HG03460 (cell line): Measurements from ENCODE around the gene TTC7B.
A peak's percentile ranks its signal among the peaks of the same experiment; 100 is the strongest.
"Not testable (repeated sequence)": the region's sequence is repeated elsewhere in the genome, so short reads cannot be mapped to it uniquely, and the experiment has no call there.

Source experiments
- ATAC-seq: cut with Tn5 transposase; IDR thresholded peaks from one replicate; pipeline ENCODE4 v1.9.1; 2021; ENCODE audit not compliant: unreplicated experiment

Gene TTC7B, protein sequence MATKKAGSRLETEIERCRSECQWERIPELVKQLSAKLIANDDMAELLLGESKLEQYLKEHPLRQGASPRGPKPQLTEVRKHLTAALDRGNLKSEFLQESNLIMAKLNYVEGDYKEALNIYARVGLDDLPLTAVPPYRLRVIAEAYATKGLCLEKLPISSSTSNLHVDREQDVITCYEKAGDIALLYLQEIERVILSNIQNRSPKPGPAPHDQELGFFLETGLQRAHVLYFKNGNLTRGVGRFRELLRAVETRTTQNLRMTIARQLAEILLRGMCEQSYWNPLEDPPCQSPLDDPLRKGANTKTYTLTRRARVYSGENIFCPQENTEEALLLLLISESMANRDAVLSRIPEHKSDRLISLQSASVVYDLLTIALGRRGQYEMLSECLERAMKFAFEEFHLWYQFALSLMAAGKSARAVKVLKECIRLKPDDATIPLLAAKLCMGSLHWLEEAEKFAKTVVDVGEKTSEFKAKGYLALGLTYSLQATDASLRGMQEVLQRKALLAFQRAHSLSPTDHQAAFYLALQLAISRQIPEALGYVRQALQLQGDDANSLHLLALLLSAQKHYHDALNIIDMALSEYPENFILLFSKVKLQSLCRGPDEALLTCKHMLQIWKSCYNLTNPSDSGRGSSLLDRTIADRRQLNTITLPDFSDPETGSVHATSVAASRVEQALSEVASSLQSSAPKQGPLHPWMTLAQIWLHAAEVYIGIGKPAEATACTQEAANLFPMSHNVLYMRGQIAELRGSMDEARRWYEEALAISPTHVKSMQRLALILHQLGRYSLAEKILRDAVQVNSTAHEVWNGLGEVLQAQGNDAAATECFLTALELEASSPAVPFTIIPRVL

DNA sequence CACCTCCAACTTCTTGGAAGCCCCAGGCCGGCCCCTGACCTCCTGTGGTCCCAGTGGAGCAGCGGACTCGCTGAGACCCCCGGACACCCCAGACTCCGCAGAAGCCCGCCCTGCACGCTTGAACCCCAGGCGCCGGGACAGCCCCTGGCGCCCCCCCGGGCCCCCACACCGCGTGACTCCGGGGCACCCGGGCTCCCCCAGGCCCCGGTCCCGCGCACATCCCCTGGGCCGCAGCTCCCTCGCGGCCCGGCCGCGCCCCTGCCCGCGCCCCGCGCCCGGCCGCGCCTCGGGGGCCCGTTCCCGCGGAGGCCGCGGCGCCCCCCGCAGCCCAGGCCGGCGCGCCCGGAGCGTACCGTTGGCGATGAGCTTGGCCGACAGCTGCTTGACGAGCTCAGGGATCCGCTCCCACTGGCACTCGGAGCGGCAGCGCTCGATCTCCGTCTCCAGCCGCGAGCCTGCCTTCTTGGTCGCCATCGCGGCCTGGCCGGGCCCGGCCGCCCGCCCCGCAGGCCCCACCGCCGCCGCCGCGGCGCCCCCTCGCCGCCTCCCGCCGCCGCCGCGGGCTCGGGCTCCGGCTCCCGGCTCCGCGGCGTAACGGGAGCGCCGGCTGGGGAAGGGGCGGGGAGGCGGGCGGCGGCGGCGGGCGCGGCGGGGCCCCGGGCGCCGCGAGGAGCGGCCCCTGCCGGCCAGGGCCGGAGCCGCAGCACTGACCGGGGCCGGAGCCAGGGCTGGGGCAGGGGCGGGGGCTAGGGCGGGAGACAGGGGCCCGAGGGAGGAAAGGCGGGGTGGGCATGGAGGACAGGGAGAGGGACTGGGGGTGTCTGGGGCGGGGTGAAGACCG lies at the start of gene TTC7B:
Gene TTC7B, minus strand, starts transcription at position 609 of the 841 bp plus-strand sequence. Its CDS starts 135 bp downstream, at position 474.
- ATAC-seq, result peak; percentile 62

DNA sequence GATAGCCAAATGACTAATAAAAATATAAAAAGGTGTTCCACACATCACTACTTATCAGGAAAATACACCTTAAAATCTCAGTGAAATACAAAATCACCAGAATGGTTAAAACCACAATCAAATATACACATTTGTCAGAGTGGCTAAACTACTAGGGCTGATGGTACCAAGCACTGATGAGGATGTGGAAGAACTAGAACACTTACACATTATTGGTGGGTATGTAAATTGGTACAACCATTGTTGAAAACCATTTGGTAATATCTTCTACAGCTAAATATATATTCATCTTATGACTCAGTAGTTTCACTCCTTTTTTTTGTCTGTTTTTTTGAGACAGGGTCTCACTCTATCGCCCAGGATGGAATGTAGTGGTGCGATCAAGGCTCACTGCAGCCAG lies 48.5 kb upstream of the TTC7B start:
- no peak for ATAC-seq

DNA sequence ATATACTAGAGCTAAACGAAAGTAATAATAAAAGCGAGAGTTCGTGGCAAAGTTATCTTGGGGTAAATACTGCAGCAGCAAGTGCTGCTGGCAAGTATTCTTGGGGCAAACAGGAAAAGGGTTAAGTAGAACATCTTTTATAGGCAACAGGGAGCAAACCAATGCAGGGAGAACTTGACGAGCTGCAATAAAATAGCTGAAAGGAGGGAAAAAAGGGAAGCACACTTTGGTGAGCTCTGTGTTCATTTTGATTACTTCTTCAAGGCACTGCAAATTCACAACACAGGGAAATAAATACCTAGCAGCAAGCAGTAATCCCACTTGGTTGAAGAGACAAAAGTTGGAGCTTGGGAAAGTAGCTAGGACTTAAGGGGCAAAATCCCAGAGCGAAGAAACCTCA lies 42.3 kb upstream of the TTC7B start:
- ATAC-seq, result no peak

DNA sequence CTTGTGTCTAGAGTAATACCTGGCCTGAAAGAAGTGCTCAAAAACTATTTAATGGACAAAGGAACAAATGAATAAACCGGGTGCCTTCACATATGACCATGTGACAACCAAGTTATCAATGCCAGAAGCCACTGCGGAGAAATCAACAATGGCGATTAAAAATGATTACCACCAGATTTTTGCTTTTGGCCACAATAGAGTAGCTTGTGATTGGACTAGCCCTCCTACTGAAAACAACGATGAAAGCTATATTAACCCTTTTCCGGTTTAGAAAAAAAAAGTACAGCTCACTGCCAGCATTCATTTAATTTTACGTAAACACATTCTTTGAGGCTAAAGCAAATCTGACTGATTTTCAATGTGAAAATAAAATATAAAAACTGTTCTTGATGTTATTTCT lies 41.6 kb upstream of the TTC7B start:
- no peak for ATAC-seq

DNA sequence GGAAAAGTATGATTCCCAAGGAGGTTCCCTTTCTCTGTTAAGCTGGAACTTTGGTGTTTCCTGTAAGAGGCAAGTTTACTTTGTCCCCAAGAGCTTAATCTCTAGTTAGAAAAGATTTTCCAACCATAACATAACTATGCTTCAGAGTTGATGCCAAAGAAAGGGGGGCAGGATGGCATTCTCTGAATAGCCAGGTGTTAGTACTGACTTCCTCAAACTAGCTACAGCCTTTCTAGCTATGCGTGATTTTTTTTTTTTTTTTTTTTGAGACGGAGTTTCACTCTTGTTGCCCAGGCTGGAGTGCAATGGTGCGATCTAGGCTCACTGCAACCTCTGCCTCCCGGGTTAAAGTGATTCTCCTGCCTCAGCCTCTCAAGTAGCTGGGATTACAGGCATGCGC lies 39.9 kb upstream of the TTC7B start:
- ATAC-seq, result not testable (repeated sequence)

DNA sequence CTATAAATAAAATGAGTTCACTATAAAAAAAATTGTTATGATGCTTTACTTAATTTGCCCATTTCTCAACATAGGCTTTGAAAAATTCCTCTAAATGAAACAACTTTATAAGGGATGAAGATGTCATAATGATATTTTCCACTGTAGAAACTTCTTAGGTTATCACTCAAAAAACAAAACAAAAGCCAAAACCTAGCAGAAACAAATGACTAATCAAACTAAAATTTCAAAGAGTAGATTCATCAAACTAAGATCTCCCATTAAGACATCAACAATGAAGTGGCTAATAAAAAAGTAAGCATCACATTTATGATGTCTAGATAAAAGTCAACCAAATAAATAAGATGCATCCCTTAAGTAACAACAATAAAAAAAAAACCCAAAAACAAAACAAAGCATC lies 36.9 kb upstream of the TTC7B start:
- ATAC-seq, result no peak

DNA sequence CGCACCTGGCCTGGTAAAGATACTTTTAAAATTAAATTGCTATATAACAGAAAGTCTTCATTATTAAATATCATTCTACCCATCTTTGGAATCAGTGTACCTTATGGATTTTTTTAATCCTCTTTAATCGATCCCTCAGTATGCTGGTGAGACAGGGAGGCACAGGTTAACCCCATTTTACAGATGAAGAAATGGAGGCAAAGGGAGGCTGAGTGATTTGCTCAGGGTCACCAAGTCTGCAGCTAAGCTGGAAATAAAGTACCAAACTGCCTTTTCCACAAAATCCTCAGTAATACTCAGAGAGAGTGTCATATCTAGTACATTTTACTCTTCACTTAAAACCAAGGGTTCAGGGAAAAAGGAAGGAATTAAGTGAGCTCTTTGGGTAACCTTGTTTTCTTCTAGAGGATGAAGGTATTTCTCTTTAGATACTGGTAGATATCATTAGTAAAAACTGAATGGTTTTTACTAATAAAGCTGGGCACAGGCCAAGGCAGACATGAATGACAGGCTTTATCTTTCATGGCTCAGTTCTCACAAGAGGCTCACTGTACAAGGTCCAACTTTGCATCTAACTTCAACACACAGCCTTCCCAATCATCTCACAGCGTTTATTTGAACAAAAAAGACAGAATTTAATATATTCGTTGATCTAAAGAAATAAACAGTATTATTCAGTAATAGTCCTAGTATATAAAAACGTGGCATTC lies 35.3 kb upstream of the TTC7B start:
- no peak for ATAC-seq

DNA sequence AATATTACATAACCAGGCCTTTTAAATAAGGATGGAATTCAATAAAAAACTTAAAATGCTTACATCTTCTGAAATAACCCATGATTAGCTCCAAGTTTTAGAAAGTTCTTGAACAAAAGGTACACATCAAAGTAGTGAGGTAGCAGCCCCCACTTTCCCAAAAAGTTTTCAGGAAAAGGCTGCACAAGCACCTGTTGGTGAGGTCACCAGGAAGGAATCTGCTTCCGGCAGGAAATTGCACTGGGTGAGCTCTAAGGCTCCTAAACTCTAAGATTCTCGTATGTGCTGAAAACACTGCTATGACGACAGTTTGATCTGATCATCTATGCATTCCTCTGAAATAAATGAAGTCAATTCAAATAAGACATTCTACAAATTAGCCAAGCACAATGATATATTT lies 34.3 kb upstream of the TTC7B start:
- ATAC-seq, result no peak

DNA sequence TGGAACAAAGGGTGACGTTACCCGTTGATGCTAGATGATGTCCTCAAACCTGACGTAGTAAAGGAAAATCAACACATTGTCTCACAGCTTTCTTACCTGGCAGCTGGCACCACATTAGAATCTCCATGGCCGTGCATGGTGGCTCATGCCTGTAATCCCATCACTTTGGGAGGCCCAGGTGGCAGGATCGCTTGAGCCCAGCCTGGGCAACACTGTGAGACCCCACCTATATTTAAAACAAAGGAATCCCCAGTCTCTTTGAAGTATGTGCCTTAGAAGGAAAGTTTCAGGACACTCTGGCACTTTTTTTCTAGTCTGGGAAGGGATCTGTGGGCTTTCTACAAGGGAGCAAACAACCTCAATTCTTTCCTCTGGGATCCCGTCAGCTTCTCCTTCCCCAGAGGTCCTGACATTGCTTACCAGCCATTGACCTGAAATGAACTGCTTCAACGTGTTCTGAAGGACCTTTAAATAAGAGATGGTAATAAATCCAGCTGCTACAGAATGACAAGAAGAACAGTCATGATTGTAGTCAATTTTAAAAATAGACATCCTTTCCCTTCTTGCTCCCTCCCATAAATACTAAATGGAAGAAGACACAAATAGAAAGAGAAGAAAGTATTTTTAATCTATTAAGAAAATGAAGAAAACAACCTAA lies 33.7 kb upstream of the TTC7B start:
- ATAC-seq, result no peak

DNA sequence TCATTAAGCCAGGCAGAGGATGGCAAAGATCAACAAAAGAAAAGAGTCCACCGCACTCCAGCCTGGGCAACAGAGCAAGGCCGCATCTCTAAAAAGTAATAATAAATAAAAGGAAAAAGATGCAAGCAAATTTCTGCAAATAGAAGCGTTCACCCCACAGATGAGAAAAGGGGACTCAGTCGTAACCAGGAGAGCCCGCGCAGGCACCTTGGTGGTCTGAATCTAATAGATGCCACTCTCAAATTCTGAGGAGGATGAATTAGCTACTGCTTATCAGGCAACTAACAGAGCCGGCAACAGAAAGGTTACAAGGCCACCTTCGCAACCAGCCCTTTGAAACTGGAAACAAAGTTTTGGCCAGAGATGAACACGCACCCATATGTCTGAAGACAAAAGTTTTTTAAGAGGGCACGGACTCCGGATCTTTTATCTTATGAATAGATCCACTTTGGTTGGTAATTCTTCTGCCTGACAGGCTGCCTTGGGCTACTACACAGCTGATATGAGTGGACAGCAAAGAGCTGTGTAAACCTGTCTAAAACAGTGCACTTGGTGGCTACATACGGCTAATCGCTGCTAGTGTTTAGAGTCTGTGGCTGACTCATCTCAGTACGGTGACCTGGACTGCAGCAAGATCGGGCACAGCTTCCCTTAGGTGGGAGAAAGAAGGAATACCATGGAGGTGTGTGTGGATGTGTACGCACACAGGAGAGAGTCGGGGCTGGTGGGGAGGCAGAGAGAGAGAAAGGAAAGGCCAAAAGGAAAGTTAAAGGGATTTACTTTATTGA lies 32.9 kb upstream of the TTC7B start:
- no peak for ATAC-seq

DNA sequence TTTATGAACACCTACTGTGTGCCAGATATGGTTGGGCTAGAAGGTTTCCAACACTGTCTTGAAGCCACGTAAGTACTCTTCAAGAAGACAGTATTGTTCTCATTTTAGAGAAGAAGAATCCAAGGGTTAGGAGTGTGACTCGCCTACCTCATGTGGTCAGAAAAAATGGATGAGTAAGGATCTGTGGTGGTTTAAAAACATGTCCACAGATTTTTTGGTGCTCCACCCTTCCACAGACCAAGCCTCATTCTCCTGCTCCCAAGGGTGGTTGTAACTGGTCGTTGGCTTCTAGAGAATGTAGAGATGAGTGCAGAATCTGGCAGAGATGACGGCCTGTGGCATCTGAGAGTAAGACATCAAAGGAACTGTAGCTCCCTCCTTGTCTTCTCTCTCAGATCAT lies 30.3 kb upstream of the TTC7B start:
- no peak for ATAC-seq

DNA sequence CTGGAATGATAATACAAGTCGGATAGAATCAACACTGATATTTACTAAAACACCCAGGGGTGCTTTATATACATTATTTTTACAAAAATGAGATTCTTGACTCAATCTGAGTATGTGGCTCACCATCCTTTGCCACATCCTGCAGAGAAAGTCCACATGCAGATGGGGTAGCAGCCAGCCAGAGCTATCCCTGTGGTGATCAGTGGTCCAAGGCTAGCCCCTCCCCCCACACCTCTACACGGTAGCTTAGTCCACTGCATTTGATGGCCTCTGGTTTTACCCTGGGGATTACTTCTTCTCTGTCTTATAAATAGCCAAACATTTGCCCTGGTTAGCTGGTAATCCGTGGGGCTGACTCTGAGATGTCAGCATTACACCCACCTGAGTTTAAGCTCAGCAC lies 28.1 kb upstream of the TTC7B start:
- no peak for ATAC-seq

DNA sequence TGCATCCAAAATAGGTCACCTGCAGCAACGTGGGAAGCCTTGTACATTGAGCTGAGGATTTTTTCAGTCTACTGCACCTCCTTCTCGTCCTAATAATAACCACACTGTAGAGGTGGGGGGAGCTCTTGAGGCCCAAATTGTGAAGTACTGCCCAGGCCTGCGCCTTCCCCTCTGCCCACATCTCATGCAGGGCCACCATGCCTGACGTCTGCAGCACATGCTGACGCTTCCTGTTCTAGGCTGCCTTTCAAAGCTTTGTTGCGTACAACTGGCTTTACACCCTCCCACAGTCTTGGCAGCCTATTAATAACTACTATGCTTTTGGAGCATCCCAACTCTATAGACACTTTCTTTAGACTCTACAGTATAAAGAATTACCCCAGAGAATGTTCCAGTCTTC lies 26.5 kb upstream of the TTC7B start:
- no peak for ATAC-seq

DNA sequence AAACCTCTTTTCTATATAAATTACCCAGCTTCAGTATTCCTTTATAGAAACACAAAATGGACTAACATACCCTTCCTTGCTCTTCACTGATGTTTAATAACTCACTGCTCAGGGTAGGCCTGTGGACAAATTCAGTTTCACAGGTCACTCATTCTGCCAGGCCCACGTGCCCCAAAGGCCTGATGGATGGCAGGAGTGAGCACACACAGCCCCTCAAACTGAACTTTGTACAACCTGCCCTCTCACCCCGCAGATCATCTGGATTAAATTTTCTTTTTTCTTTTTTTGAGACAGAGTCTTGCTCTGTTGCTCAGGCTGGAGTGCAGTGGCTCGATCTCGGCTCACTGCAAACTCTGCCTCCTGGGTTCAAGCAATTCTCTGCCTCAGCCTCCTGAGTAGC lies 24.4 kb upstream of the TTC7B start:
- not testable (repeated sequence) for ATAC-seq

DNA sequence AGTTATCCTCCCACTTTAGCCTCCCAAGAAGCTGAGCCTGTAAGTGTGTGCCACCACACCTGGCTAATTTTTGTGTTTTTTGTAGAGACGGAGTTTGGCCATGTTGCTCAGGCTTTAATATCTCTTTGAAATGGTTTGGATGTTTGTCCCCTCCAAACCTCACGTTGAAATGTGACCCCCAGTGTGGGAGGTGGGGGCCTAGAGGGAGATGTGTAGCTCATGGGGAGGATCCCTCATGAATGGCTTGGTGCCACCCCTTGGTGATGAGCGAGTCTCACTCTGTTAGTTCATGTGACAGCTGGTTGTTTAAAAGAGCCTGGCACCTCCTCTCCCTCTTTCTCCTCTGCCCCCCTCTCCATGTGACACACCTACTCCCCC lies 23.6 kb upstream of the TTC7B start:
- ATAC-seq, result no peak

DNA sequence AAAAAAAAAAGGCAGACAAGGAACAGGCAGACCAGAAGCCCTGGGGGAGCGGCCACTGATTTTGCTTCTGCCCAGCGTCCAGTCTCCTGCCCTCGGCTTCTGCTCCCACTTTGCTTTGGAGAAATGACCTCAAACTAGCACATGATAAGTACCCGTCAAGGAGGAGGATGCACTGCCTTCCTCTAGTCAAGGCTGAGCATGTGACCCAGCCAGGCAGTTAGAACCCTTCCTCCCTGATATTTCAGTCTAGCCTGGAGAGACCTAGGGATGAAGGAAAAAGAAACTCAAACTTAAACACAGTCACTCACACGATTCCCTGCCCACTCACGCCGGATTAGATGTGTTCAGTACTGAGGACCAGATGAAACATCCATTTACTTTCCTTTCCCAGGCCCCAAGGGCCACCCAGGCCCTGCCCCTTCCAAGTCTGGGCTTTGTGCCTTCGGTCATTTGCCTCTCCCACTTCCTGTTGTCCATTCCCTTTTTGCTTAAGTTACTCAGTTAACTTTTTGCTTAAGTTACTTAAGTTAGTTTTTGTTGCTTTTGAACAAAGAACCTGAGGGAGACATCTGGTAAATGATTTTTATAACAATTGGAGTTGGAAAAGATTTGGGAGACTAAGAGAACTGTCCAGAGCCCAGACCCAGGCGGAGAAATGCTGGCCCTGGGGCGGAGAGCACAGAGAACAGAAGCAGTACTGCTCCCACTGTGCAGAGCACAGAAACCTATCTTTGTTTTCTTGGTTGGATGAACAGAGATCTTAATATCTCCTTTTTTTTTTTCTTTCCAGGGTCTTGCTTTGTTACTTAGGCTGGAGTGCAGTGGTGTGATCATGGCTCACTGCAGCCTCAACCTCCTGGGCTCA lies 23.0 kb upstream of the TTC7B start:
- no peak for ATAC-seq

DNA sequence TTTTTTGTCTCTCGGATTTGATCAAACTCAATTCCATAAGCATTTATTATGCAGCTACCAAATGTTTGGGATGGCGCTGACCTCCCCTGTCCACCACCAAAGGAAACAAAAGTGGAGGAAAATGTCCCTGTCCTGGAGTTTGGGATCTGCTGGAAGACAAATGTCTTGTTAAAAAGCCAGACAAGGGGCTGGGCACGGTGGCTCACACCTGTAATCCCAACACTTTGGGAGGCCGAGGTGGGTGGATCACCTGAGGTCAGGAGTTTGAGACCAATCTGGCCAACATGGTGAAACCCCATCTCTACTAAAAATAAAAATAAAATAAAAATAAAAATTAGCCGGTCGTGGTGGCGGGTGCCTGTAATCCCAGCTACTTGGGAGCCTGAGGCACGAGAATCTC lies 22.3 kb upstream of the TTC7B start:
- ATAC-seq, result not testable (repeated sequence)

DNA sequence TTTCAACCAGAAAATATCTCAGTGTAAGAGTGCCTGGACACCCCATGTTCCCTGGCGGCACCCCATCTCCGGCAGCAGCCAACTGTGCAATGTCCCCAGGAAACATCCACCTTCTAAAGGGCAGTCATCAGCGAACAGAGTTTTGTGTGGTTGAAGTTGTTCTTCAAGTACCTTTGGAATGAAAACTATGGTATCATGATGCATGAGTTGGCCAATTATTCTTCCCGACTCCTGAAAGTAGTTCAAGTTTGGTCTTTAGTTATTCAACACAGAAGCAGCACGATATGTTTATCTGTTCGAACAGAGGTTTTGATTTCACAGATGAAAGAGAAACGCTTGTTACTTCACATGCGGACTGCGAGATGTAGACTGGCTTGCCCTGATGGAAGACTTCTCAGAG lies 21.1 kb upstream of the TTC7B start:
- no peak for ATAC-seq

DNA sequence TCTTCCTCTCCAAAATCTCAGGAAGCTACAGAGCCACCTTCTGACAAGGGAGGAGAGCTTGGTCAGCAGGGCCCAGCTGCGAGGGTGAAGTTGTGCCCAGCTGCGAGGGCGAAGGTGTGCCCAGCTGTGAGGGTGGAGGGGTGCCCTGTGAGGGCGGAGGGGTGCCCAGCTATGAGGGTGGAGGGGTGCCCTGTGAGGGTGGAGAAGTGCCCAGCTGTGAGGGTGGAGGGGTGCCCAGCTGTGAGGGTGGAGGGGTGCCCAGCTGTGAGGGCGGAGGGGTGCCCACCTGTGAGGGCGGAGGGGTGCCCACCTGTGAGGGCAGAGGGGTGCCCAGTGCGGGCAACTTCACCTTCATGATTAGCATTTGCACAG lies 20.4 kb upstream of the TTC7B start:
- no peak for ATAC-seq
